Nephron progenitor cell (in vitro differentiated cells): ENCODE measurements around the gene MYO1D.

Experiments
- DNase-seq: peaks from one replicate; pipeline ENCODE4 v3.0.0; 2021
- H3K27ac Mint-ChIP-seq: 2 replicates; pipeline ENCODE4 v1.8.0; 2021; ENCODE audit warnings: mild to moderate bottlenecking, moderate library complexity, mixed read lengths
- H3K27me3 Mint-ChIP-seq: 2 replicates; pipeline ENCODE4 v1.8.0; 2021; ENCODE audit warnings: mild to moderate bottlenecking, low read depth, mixed read lengths; ENCODE audit not compliant: poor library complexity
- H3K36me3 Mint-ChIP-seq: 2 replicates; pipeline ENCODE4 v1.8.0; 2021; ENCODE audit warnings: low read depth, mixed read lengths
- H3K4me1 Mint-ChIP-seq: 2 replicates; pipeline ENCODE4 v1.8.0; 2021; ENCODE audit warnings: mixed read lengths
- H3K4me3 Mint-ChIP-seq: 2 replicates; pipeline ENCODE4 v1.8.0; 2021; ENCODE audit warnings: mild to moderate bottlenecking, moderate library complexity, mixed read lengths
- H3K9me3 Mint-ChIP-seq: 2 replicates; pipeline ENCODE4 v1.8.0; 2021; ENCODE audit warnings: mild to moderate bottlenecking, moderate library complexity, mixed read lengths
- TF ChIP-seq, protein P1 (sequence below): fragments of 200-600 bp; sonication (generic); IDR thresholded peaks from 2 replicates; pipeline ENCODE4 v1.5.0; 2021; ENCODE audit warnings: antibody characterized with exemption

The MYO1D gene

DNA sequence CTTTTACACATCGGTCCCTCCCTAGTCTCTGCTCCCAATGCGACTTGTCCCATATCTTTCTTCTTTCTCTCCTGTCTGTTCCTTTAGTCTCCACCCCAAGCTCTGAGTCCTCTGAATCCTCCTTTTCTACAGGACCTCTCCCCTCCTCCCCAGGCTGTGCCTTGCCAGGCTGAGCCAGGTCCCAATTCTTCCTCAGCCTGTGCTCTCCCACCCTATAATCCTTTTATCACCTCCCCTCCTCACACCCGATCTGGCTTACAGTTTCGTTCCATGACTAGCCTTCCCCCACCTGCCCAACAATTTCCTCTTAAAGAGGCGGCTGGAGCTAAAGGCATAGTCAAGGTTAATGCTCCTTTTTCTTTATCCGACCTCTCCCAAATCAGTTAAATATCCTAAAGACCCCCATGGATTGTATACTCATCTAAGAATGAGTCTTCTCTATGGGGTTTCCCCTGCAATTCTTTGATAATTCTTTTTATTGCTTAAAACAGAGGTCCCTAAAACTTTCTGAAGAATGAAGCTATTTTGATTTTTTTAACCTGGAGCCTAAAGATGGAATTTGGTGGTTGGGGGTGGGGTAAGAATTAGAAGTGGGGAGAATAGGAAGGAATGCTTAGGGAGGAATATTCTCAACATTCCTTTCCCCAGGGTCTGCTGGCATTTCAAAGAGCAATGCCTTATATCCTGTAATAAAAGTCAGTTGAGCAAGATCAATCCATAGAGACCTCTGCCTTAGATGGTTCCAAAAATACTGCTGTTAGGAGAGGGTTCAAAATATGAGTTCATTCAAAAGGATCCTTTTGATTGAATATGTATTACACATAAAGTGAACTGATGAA, 102.8 kb downstream of the MYO1D start:
- Mint-ChIP-seq H3K27me3 (no peaks in the 10 kb centered on the region), H3K4me1 (peaks cover 25% of the 10 kb centered on the region), H3K4me3 (no peak overlapping the region), H3K27ac (no peak overlapping the region), H3K9me3 (no peaks in the 10 kb centered on the region), H3K36me3 (no peaks in the 10 kb centered on the region)
- no peak for DNase-seq
- TF ChIP-seq, protein P1, sequence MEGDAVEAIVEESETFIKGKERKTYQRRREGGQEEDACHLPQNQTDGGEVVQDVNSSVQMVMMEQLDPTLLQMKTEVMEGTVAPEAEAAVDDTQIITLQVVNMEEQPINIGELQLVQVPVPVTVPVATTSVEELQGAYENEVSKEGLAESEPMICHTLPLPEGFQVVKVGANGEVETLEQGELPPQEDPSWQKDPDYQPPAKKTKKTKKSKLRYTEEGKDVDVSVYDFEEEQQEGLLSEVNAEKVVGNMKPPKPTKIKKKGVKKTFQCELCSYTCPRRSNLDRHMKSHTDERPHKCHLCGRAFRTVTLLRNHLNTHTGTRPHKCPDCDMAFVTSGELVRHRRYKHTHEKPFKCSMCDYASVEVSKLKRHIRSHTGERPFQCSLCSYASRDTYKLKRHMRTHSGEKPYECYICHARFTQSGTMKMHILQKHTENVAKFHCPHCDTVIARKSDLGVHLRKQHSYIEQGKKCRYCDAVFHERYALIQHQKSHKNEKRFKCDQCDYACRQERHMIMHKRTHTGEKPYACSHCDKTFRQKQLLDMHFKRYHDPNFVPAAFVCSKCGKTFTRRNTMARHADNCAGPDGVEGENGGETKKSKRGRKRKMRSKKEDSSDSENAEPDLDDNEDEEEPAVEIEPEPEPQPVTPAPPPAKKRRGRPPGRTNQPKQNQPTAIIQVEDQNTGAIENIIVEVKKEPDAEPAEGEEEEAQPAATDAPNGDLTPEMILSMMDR = no peak

DNA sequence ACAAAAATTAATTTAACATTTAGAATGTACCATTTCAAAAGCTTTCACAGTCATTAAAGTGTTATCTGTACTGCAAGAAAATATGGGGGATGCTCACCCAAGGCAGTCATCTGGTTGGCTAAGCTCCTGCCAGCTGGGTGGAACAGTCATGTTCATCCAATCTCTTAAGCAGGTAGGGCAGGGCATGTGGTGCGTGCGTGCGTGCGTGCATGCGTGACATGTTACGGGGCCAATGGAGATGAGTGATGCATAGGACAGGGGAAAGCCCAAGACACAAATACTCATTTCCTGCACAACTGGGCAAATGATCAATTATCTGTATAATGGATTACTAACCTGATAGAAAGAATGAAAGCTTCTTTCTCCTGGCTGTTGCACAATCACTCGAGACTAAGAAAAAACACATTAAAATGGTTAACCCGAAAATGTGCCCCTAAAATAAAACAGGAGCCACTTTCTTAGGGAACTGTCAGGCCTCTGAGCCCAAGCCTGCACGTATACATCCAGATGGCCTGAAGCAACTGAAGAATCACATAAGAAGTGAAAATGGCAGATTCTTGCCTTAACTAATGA, 104.4 kb downstream of the MYO1D start:
- H3K27me3 Mint-ChIP-seq = no peaks in the 10 kb centered on the region
- DNase-seq = peak; percentile 8
- TF ChIP-seq, protein P1 = no peak
- H3K27ac Mint-ChIP-seq = no peak overlapping the region
- no peaks in the 10 kb centered on the region for H3K9me3 Mint-ChIP-seq
- H3K4me1 Mint-ChIP-seq = peaks cover 25% of the 10 kb centered on the region
- no peaks in the 10 kb centered on the region for H3K36me3 Mint-ChIP-seq
- no peak overlapping the region for H3K4me3 Mint-ChIP-seq

DNA sequence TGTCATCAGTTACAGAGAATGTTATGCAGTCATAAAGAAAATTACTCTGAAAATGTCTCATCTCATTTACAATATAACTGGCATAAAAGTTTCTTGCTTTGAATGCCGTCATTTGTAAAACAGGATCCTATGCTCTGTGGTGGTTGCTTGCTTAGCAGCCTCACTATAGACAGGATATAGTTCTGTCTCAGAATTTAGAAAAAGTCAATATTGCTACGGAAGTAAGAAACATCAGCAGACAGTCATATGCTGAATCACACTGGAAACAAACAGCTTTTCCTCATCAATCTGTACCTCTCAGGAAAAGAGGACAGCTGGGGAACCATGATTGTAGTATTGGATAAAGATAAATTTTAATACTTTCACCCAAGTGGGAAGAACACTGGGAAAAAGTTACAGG, 105.5 kb downstream of the MYO1D start:
- no peak for DNase-seq
- H3K4me1 Mint-ChIP-seq = peaks cover 25% of the 10 kb centered on the region
- H3K4me3 Mint-ChIP-seq = no peak overlapping the region
- H3K9me3 Mint-ChIP-seq = no peaks in the 10 kb centered on the region
- no peak overlapping the region for H3K27ac Mint-ChIP-seq
- H3K36me3 Mint-ChIP-seq = no peaks in the 10 kb centered on the region
- H3K27me3 Mint-ChIP-seq = no peaks in the 10 kb centered on the region
- TF ChIP-seq, protein P1 = no peak

DNA sequence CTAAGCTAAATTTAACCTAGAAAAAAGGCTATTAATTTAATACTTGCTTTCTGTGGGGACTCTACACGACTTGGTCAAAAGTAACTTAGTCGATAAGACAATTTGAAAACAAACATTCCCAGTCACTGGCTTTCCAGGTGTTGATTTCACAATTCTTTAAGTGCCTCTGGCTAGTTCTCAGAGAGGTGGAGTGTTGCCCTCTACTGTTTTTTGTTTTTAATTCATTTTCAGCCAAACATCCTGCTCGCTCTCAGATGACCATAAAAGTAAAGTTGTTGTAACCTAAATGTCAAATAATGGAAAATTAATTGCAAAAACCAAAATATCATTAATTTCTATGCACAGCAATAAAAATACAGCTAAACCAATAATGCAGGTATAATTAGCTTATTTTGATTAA, 107.1 kb downstream of the MYO1D start:
- Mint-ChIP-seq H3K4me3 (no peak overlapping the region), H3K4me1 (peaks cover 25% of the 10 kb centered on the region), H3K27me3 (no peaks in the 10 kb centered on the region), H3K36me3 (no peaks in the 10 kb centered on the region), H3K9me3 (no peaks in the 10 kb centered on the region), H3K27ac (no peak overlapping the region)
- no peak for DNase-seq
- TF ChIP-seq, protein P1 = peak; percentile 8

DNA sequence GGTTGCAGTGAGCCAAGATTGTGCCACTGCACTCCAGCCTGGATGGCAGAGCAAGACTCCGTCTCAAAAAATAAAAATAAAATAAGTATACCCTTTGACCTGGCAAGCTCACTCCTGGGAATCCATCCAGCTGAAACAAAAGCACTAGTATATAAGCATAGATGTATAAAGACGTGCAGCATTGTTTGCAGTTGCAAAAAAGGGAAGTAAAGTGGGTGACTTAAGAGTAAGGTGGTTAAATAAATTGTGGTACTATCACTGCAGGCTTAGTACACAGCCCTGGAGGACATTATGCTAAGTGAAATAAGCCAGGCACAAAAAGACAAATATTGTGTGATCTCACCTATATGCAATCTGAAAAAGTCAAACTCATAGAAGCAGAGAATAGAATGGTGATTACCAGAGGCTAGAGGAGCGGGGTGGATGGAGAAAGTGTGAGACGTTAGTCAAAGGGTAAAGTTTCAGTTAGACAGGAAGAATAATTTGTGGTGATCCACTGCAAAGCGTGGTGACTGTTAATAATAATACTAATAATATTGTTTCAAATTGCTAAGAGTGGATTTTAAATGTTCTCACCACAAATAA, 113.0 kb downstream of the MYO1D start:
- Mint-ChIP-seq H3K4me1 (peaks cover 9% of the 10 kb centered on the region), H3K27ac (peak overlapping the region; percentile 4), H3K27me3 (no peaks in the 10 kb centered on the region), H3K36me3 (no peaks in the 10 kb centered on the region), H3K4me3 (no peak overlapping the region), H3K9me3 (no peaks in the 10 kb centered on the region)
- no peak for DNase-seq
- TF ChIP-seq, protein P1 = no peak
